Measurements from ENCODE around the gene GSAP.
"Not testable (repeated sequence)": the region's sequence is repeated elsewhere in the genome, so short reads cannot be mapped to it uniquely, and the experiment has no call there.

Gene GSAP

GRCh38 chr7:77338883-77339629 lies 77.1 kb downstream of the GSAP start:
- Mint-ChIP-seq H3K4me3 (no peak overlapping the region), H3K27me3 (no peaks in the 10 kb centered on the region), H3K9me3 (no peaks in the 10 kb centered on the region), H3K27ac (no peak overlapping the region), H3K36me3 (no peaks in the 10 kb centered on the region), H3K4me1 (peaks cover 30% of the 10 kb centered on the region)

- no peaks in the 10 kb centered on the region for H3K36me3 Mint-ChIP-seq
- peaks cover 30% of the 10 kb centered on the region for H3K4me1 Mint-ChIP-seq
- no peaks in the 10 kb centered on the region for H3K27me3 Mint-ChIP-seq
- H3K27ac Mint-ChIP-seq, result peak overlapping the region; percentile 12
- no peak overlapping the region for H3K4me3 Mint-ChIP-seq
- no peaks in the 10 kb centered on the region for H3K9me3 Mint-ChIP-seq
Measured at GRCh38 chr7:77338260-77338659, 77.9 kb downstream of the GSAP start.

- Mint-ChIP-seq H3K4me3 (no peak overlapping the region), H3K9me3 (no peaks in the 10 kb centered on the region), H3K27ac (no peak overlapping the region), H3K4me1 (peaks cover 30% of the 10 kb centered on the region), H3K27me3 (no peaks in the 10 kb centered on the region), H3K36me3 (no peaks in the 10 kb centered on the region)
Measured at GRCh38 chr7:77337456-77337990, 78.6 kb downstream of the GSAP start.

- Mint-ChIP-seq H3K4me3 (no peak overlapping the region), H3K27me3 (no peaks in the 10 kb centered on the region), H3K4me1 (peaks cover 42% of the 10 kb centered on the region), H3K36me3 (no peaks in the 10 kb centered on the region), H3K27ac (no peak overlapping the region), H3K9me3 (no peaks in the 10 kb centered on the region)
Measured at GRCh38 chr7:77335581-77335980, 80.6 kb downstream of the GSAP start.

GRCh38 chr7:77334039-77334438 lies 82.1 kb downstream of the GSAP start:
- not testable (repeated sequence) for H3K4me3 Mint-ChIP-seq, H3K27ac Mint-ChIP-seq, H3K9me3 Mint-ChIP-seq, H3K27me3 Mint-ChIP-seq, H3K36me3 Mint-ChIP-seq
- peaks cover 46% of the 10 kb centered on the region for H3K4me1 Mint-ChIP-seq

GRCh38 chr7:77331938-77332695 lies 84.0 kb downstream of the GSAP start:
- no peak overlapping the region for H3K4me3 Mint-ChIP-seq
- peaks cover 6% of the 10 kb centered on the region for H3K36me3 Mint-ChIP-seq
- no peaks in the 10 kb centered on the region for H3K9me3 Mint-ChIP-seq
- no peak overlapping the region for H3K27ac Mint-ChIP-seq
- H3K27me3 Mint-ChIP-seq, result no peaks in the 10 kb centered on the region
- peaks cover 48% of the 10 kb centered on the region for H3K4me1 Mint-ChIP-seq

GRCh38 chr7:77330169-77330882 lies 85.8 kb downstream of the GSAP start:
- Mint-ChIP-seq H3K27ac (peak overlapping the region; percentile 51), H3K4me1 (peaks cover 47% of the 10 kb centered on the region), H3K36me3 (peaks cover 7% of the 10 kb centered on the region), H3K4me3 (peak overlapping the region; percentile 49), H3K27me3 (no peaks in the 10 kb centered on the region), H3K9me3 (no peaks in the 10 kb centered on the region)

GRCh38 chr7:77329466-77330168 lies 86.5 kb downstream of the GSAP start:
- H3K4me3 Mint-ChIP-seq, result peak overlapping the region; percentile 16

GRCh38 chr7:77328669-77329068 lies 87.5 kb downstream of the GSAP start:
- H3K36me3 Mint-ChIP-seq, result peaks cover 11% of the 10 kb centered on the region
- H3K27ac Mint-ChIP-seq, result peak overlapping the region; percentile 51

More at GRCh38 chr7:77329466-77330168, 86.5 kb downstream of the GSAP start:
- H3K27me3 Mint-ChIP-seq, result no peaks in the 10 kb centered on the region
- peak overlapping the region; percentile 64 for H3K27ac Mint-ChIP-seq
- no peaks in the 10 kb centered on the region for H3K9me3 Mint-ChIP-seq
- H3K36me3 Mint-ChIP-seq, result peaks cover 7% of the 10 kb centered on the region
- H3K4me1 Mint-ChIP-seq, result peaks cover 47% of the 10 kb centered on the region

GRCh38 chr7:77327932-77328628 lies 88.1 kb downstream of the GSAP start:
- H3K36me3 Mint-ChIP-seq, result peaks cover 13% of the 10 kb centered on the region
- no peaks in the 10 kb centered on the region for H3K9me3 Mint-ChIP-seq

More at GRCh38 chr7:77328669-77329068, 87.5 kb downstream of the GSAP start:
- Mint-ChIP-seq H3K27me3 (no peaks in the 10 kb centered on the region), H3K4me3 (peak overlapping the region; percentile 55), H3K9me3 (no peaks in the 10 kb centered on the region), H3K4me1 (peaks cover 47% of the 10 kb centered on the region)

GRCh38 chr7:77327067-77327931 lies 88.8 kb downstream of the GSAP start:
- peak overlapping the region; percentile 33 for H3K4me3 Mint-ChIP-seq
- peaks cover 47% of the 10 kb centered on the region for H3K4me1 Mint-ChIP-seq
- H3K9me3 Mint-ChIP-seq, result no peaks in the 10 kb centered on the region
- H3K36me3 Mint-ChIP-seq, result peaks cover 13% of the 10 kb centered on the region
- H3K27ac Mint-ChIP-seq, result no peak overlapping the region
- no peaks in the 10 kb centered on the region for H3K27me3 Mint-ChIP-seq

More at GRCh38 chr7:77327932-77328628, 88.1 kb downstream of the GSAP start:
- Mint-ChIP-seq H3K4me3 (peak overlapping the region; percentile 33), H3K4me1 (peaks cover 47% of the 10 kb centered on the region), H3K27me3 (no peaks in the 10 kb centered on the region), H3K27ac (peak overlapping the region; percentile 57)

GRCh38 chr7:77326131-77326530 lies 90.0 kb downstream of the GSAP start:
- Mint-ChIP-seq H3K4me1 (peaks cover 37% of the 10 kb centered on the region), H3K36me3 (peaks cover 15% of the 10 kb centered on the region), H3K27me3 (no peaks in the 10 kb centered on the region), H3K4me3 (no peak overlapping the region), H3K9me3 (no peaks in the 10 kb centered on the region), H3K27ac (no peak overlapping the region)

- Mint-ChIP-seq H3K4me1 (peaks cover 3% of the 10 kb centered on the region), H3K9me3 (peaks cover 5% of the 10 kb centered on the region), H3K36me3 (peaks cover 41% of the 10 kb centered on the region), H3K4me3 (no peak overlapping the region), H3K27me3 (no peaks in the 10 kb centered on the region), H3K27ac (no peak overlapping the region)
Measured at GRCh38 chr7:77321300-77321699, 94.8 kb downstream of the GSAP start.

GRCh38 chr7:77320714-77321113 lies 95.4 kb downstream of the GSAP start:
- Mint-ChIP-seq H3K36me3 (peaks cover 44% of the 10 kb centered on the region), H3K9me3 (peaks cover 5% of the 10 kb centered on the region), H3K27me3 (no peaks in the 10 kb centered on the region), H3K4me1 (no peaks in the 10 kb centered on the region), H3K4me3 (no peak overlapping the region), H3K27ac (no peak overlapping the region)

Measured in activated naive CD4-positive, alpha-beta T cell treated with anti-CD3 and anti-CD28 coated beads, Interleukin-2, amount 50 U/mL, for 24 hours (primary cell).